ENCODE data around the gene IKZF3. TPM values are rescaled to one million over a fixed set of nuclear protein-coding genes. Genes with fewer than 3 reads are reported as not detected.

The IKZF3 gene
- total and polyA plus RNA-seq, 7 donors: 0.01 to 0.82 (median 0.14) TPM

DNA sequence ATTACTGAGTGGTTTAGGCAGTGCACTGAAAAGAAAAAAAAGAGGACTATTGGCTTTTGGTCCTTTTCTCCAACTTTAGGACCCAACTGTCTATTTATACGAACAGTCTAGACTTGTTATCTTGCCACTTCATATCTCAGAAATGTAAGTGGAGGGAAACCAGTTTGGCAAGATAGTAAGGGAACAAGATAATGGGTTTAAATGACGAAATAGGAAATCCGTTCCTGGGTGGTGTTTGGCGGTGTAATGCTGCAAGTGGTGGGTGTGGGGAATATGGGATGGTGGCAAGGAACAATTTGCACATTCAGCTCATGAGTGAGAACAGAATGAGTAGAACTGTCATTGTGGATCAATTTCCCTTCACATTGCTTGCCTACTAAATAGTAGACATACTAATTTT, 81.6 kb downstream of the IKZF3 start:
- H3K9me3 ChIP-seq: no peaks in the 10 kb centered on the region
- intact Hi-C loops (cut with DNase I): no loop called here
- TF ChIP-seq, protein P1, sequence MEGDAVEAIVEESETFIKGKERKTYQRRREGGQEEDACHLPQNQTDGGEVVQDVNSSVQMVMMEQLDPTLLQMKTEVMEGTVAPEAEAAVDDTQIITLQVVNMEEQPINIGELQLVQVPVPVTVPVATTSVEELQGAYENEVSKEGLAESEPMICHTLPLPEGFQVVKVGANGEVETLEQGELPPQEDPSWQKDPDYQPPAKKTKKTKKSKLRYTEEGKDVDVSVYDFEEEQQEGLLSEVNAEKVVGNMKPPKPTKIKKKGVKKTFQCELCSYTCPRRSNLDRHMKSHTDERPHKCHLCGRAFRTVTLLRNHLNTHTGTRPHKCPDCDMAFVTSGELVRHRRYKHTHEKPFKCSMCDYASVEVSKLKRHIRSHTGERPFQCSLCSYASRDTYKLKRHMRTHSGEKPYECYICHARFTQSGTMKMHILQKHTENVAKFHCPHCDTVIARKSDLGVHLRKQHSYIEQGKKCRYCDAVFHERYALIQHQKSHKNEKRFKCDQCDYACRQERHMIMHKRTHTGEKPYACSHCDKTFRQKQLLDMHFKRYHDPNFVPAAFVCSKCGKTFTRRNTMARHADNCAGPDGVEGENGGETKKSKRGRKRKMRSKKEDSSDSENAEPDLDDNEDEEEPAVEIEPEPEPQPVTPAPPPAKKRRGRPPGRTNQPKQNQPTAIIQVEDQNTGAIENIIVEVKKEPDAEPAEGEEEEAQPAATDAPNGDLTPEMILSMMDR (IDR thresholded peaks at IDR 0.05): no peak
- no peak overlapping the region for H3K27ac ChIP-seq
- no peaks in the 10 kb centered on the region for H3K4me1 ChIP-seq
- 63 to 68% (median 68%) methylated on average over 4 of the region's 4 CpGs for WGBS, 3 donors
- DNase-seq (no peak), ATAC-seq (no peak)
- H3K36me3 ChIP-seq (ENCODE audit: insufficient read depth in 1 of 2, low read depth in 1 of 2): no peaks in the 10 kb centered on the region
- H3K4me3 ChIP-seq: no peak overlapping the region
- H3K27me3 ChIP-seq (ENCODE audit: insufficient read depth in 3 of 3, low read length in 2 of 3): peaks cover 0 to 19% (median 0%) of the 10 kb centered on the region in 3 donors

DNA sequence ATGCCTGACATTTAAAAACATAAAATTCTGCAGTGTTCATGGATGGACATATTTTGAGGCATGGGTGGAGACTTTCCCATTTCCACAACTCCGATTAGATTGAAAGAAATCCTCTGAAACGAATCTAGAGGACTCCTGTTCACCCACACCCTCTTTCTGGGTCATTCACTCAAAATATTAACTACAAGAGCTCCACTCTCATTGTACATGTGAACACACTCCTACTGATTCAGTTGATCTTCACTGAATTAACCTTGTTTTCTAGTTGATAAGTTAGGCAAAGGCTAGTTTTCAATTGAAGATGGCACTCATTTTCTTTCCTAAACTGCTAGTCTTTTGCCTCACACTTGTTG, 82.3 kb downstream of the IKZF3 start:
- intact Hi-C loops (cut with DNase I): no loop called here
- no peaks in the 10 kb centered on the region for H3K4me1 ChIP-seq
- H3K27me3 ChIP-seq (ENCODE audit: insufficient read depth in 3 of 3, low read length in 2 of 3): peaks cover 0 to 19% (median 0%) of the 10 kb centered on the region in 3 donors
- WGBS, 3 donors: 49 to 54% (median 50%) methylated on average over 2 of the region's 2 CpGs
- H3K9me3 ChIP-seq: no peaks in the 10 kb centered on the region
- TF ChIP-seq, protein P1 (IDR thresholded peaks at IDR 0.05): no peak
- DNase-seq (no peak), ATAC-seq (no peak)
- H3K27ac ChIP-seq: no peak overlapping the region
- H3K36me3 ChIP-seq (ENCODE audit: insufficient read depth in 1 of 2, low read depth in 1 of 2): no peaks in the 10 kb centered on the region
- H3K4me3 ChIP-seq: no peak overlapping the region

DNA sequence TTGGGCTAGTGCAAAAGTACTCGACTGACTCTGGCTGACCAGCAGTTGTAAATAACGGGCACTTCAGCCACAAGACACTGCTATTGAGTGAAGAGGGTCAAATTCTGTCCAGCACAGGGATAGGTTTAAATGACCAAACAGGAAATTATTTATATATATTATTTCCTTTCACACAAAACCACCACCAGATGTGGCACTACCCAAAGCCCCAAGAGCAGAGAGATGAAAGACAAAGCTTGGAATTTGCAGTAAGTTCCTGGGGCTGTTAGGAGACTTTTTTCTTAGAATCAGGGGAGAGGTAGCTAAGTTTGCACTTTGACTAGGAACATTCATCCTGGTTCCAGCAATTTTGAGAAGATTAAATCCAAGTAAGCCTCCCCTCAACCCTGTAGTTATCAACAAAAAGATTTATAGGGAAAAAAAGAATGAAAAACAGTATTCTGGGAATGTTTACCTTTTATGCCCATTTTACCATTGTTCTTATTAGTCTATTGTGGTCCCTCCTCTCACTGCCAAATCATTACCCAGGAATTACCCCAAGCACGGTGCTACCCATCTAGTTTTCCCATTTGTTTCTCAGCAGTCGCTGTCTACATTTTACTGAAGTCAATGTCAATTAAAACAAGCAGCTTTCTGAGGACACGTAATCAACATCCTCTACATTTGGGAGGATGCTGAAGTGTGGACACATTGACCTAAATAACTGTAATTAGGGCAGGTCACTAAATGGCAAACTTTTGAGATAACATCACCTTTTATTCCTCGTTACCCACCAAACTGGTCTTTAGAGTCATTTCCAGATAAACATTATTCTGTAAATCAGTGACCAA, 82.9 kb downstream of the IKZF3 start:
- TF ChIP-seq, protein P1 (IDR thresholded peaks at IDR 0.05): no peak
- Histone ChIP-seq H3K9me3 (no peaks in the 10 kb centered on the region), H3K4me1 (no peaks in the 10 kb centered on the region), H3K27me3 (ENCODE audit: insufficient read depth in 3 of 3, low read length in 2 of 3) (peaks cover 0 to 19% (median 0%) of the 10 kb centered on the region in 3 donors), H3K27ac (no peak overlapping the region), H3K4me3 (no peak overlapping the region), H3K36me3 (ENCODE audit: insufficient read depth in 1 of 2, low read depth in 1 of 2) (no peaks in the 10 kb centered on the region)
- WGBS, 3 donors: 31 to 40% (median 35%) methylated on average over 6 of the region's 6 CpGs
- ATAC-seq (no peak), DNase-seq (no peak)
- intact Hi-C loops (cut with DNase I): no loop called here

DNA sequence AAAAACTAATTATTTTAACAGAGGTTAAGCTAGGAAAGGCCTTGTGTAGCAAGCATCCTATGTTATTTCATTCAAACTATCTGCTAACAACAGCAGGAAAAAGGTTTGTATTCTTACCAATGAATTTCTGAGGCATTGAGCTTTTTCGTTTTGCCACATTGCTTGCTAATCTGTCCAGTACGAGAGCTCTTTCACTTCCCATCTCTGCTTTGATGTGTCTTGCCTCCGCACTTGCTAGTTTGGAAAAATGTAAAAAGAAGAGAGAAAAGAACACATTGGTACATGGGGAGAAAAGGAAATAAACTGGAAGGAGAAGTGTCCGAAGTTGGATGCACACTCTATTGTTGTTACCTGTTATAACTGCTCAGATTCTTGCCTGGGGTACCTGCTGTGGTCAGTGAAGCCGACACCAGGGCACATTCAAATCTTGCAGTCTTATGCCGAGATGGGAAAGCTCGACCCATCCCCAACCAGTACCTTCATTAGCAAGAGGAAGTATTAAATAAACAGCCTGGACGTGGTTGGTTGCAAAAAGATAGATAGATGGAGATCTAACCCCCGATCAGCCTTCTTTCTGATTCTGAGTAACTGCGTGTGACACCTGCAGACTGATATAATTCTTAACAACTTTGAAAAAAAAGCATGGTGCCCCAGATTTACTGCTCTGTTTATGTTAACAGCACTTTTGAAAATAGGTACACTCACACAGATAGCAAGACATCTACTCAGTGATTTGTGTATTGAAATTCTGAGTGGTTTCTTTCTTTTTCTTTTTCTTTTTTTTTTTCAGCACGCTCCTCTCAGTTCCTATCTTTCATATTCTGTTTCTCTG, 86.4 kb downstream of the IKZF3 start:
- no peak for DNase-seq
- TF ChIP-seq, protein P1 (IDR thresholded peaks at IDR 0.05): no peak
- H3K36me3 ChIP-seq (ENCODE audit: insufficient read depth in 1 of 2, low read depth in 1 of 2): no peaks in the 10 kb centered on the region
- intact Hi-C loops (cut with DNase I): no loop called here
- H3K4me1 ChIP-seq: no peaks in the 10 kb centered on the region
- H3K27ac ChIP-seq: no peak overlapping the region
- 54 to 60% (median 57%) methylated on average over 11 of the region's 11 CpGs for WGBS, 3 donors
- H3K4me3 ChIP-seq: no peak overlapping the region
- no peaks in the 10 kb centered on the region for H3K9me3 ChIP-seq
- H3K27me3 ChIP-seq (ENCODE audit: insufficient read depth in 3 of 3, low read length in 2 of 3): peaks cover 0 to 16% (median 7%) of the 10 kb centered on the region in 3 donors
- no peak for ATAC-seq

All from psoas muscle (tissue), 8 donors.